GM12875 (cell line): ENCODE results near the gene NOBOX.
"Not testable (repeated sequence)": the region's sequence is repeated elsewhere in the genome, so short reads cannot be mapped to it uniquely, and the experiment has no call there.

ENCODE experiments used
- H3K4me3 ChIP-seq: one replicate; pipeline ENCODE4 v1.5.1; 2011; ENCODE audit warnings: low read depth, low read length, control low read depth
- TF ChIP-seq, protein P1 (sequence below): IDR thresholded peaks from 2 replicates; pipeline ENCODE4 v1.5.1; 2011; ENCODE audit warnings: low read depth, mild to moderate bottlenecking, control low read depth, inconsistent platforms, low read length, moderate library complexity, borderline replicate concordance; ENCODE audit not compliant: insufficient read depth

The NOBOX gene

DNA sequence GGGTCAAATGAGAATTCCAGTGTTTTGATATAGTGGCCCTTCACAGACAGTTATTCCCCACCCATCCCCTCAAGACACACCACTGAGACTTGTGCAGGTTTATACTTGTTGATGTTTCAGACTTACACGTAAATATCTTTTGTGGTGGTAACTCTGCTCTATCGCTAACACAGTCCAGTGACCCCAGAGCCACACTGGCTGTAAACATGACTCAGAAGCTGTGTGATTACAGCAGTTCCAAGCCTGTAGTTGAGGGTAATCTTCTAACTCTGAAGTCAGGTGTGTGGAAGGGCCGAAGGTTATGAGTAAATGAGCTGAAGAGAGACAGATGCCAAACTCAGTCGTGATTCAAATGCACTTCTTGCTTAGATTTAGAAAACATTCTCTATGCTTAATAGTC is 19.4 kb downstream of the NOBOX start:
- no peak overlapping the region for H3K4me3 ChIP-seq
- TF ChIP-seq, protein P1, sequence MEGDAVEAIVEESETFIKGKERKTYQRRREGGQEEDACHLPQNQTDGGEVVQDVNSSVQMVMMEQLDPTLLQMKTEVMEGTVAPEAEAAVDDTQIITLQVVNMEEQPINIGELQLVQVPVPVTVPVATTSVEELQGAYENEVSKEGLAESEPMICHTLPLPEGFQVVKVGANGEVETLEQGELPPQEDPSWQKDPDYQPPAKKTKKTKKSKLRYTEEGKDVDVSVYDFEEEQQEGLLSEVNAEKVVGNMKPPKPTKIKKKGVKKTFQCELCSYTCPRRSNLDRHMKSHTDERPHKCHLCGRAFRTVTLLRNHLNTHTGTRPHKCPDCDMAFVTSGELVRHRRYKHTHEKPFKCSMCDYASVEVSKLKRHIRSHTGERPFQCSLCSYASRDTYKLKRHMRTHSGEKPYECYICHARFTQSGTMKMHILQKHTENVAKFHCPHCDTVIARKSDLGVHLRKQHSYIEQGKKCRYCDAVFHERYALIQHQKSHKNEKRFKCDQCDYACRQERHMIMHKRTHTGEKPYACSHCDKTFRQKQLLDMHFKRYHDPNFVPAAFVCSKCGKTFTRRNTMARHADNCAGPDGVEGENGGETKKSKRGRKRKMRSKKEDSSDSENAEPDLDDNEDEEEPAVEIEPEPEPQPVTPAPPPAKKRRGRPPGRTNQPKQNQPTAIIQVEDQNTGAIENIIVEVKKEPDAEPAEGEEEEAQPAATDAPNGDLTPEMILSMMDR, result no peak

DNA sequence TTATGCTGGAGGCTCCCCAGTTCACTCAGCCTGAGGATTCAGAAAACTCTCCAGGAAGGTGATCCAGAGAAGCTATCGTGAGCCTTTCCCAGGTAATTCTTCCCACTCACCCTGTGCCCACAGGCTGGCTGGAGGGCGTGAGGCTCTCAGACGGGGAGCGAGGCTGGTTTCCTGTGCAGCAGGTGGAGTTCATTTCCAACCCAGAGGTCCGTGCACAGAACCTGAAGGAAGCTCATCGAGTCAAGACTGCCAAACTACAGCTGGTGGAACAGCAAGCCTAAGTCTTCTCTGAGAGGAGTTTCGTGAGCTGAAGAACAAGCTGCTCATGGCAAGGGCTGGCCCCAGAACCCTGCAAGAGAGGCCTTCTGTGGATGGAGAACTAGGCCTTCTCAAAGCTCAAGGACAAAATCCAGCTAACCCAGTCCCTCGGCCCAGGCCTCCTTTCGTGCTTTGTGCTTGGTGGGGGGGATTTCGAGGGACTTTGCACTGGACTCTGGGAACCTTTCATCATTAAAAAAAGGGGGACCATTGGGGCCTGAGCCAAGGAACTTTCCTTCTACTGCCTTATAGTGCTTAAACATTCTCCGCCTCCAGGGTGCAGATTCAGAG is 23.6 kb downstream of the NOBOX start:
- no peak overlapping the region for H3K4me3 ChIP-seq
- TF ChIP-seq, protein P1, result no peak

DNA sequence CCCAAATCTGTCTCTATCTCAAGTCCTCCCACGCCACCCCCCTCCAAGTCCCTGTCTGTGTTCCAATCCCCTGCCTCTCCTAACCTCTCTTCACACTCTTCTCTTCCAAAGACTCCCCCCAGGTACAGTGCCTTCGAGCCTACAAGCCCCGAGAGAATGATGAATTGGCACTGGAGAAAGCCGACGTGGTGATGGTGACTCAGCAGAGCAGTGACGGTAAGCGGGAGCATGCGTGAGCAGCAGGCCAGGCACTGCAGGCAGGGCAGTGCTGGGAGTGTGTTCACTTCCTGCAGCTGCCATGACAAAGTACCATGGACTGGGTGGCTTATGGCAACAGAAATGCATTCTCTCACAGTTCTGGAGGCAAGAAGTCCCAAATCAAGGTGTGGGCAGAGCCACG is 24.8 kb downstream of the NOBOX start:
- H3K4me3 ChIP-seq, result no peak overlapping the region
- TF ChIP-seq, protein P1, result no peak

DNA sequence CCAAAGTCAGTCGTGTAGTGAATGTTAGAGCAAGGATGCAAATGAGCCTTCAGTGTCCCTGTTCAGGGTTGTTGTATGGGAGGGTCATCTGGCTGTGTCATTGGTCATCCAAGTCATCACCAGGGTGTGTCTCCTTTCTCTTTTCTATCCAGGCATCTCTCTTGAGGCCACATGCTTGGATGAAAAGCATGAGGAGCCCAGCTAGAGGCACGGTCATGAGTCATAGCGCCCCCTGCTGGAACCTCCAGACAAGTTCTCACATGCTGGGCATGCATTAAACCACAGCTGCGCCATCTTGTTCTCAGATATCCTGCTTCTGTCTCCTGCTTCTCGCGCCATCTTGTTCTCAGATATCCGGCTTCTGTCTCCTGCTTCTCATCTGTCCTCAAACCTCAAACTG is 34.3 kb downstream of the NOBOX start:
- not testable (repeated sequence) for H3K4me3 ChIP-seq

DNA sequence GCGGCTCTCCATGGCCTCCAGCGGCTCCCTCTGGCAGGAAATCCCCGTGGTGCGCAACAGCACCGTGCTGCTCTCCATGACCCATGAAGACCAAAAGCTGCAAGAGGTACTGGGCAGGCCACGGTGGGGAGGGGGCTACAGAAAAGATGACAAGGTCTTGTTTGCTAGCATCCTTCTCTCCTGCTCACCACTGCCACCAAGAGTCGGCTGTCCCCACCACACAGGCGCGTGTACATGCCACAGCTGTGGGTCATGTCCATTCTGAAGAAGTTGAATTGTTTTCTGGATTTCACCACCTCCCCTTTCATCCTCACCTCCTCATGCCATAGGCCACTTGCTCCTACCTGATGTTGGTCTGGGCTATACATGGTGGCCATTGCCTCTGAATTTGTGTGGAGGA is 36.2 kb downstream of the NOBOX start:
- H3K4me3 ChIP-seq, result not testable (repeated sequence)

DNA sequence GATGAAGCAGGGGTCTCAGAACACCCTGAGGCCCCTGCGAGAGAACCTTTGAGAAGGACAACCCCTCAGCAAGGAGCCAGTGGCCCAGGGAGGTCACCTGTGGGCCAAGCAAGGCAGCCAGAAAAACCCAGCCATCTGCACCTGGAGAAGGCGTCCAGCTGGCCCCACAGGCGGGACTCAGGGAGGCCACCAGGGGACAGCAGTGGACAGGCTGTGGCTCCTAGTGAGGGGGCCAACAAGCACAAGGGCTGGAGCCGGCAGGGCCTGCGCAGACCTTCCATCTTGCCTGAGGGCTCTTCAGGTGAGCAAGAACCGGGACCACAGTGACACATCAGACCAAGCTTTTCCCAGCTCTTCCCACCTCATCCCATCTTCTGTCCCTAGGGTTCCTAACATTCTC is 38.0 kb downstream of the NOBOX start:
- H3K4me3 ChIP-seq, result not testable (repeated sequence)

DNA sequence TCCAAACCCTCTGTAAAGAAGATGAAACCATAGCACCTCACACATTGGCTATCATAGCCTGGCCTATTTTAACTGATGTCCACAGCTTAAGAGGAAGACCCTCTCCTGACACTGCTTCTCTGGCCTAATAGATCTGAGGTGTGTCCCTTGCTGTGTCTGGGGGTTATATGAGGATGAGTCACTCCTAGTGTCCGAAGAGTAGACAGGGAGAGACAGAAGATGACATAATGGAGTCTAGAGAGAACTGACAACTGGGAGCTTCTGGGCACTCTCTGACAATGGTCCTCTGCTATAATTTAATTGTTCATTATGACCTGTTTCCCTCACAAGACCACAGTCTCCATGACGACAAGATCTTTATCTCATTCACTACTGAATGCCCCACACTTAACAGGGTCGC is 41.4 kb downstream of the NOBOX start:
- H3K4me3 ChIP-seq, result not testable (repeated sequence)

DNA sequence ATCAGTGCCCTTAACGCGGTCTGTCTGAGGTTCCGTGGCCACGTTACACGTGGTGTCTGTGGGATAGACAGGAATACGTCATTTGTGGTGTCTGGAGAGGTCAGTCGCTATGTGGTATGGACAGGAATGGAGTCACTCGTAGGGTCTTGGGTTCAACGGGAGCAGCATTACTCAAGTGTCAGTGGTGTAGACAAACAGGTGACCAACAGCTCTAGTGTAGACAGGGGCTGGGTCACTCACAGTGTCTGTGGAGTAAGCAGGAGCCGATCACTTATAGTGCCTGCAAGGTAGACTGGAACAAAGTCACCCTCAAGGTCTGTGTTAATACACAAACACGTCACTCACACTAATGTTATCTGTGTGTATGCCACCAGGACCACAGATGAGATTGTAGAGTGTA is 46.6 kb downstream of the NOBOX start:
- H3K4me3 ChIP-seq, result not testable (repeated sequence)

DNA sequence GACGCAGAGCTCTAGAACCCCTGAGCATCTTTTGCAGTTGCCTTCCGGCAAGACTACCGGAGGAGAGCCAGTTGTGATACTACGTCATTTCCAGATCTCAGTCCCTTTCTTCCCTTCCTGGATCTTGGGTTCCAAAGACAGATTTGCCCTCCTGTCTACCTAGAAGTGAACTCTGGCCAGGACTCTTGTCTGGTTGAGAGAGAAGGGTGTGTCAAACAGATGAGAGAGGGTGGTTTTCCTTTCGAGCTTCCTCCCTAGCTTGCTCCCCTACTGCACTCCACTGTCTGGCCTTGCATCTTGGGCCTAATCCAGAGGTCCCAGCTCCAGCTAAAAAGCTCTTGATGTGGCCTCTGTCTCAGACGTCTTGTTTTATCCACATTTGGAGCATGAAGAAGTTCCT is 47.3 kb downstream of the NOBOX start:
- H3K4me3 ChIP-seq, result not testable (repeated sequence)

DNA sequence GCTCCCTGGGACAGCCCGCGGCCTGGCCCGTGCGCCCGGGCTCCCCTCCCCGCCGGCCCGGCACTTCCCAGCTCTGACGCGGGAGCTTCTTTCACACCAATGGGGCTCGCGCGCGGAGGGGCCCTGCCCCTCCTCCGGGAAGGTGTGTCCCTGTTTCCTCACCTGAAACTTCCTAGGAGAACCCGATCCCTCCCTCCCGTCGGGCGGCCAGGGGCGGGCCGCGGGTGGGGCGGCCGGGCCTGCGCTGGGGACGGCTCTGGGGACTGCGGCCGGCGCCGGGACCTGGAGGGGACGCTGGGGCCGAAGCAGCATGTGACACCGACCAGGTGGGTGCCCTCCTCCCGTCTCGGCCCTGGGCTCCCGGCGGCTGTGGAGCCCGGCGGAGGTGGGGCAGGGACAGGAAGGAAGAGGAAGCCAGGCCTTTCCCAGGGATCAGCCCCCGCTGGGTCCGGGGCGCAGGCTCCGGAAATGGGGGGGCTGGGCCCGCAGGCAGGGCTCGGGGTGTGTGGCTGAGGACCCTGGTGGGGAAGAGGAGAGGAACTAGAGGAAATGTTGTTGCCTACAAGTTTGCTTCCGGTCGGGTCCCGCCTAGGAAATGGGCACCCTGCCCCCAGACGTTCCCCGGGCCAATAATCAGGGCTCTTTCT is 48.2 kb downstream of the NOBOX start, which contains the start of gene ARHGEF5:
ARHGEF5 (plus strand) TSS at position 227 of the 647 bp plus-strand sequence. CDS start 7,268 bp downstream, outside the sequence.
- not testable (repeated sequence) for H3K4me3 ChIP-seq

DNA sequence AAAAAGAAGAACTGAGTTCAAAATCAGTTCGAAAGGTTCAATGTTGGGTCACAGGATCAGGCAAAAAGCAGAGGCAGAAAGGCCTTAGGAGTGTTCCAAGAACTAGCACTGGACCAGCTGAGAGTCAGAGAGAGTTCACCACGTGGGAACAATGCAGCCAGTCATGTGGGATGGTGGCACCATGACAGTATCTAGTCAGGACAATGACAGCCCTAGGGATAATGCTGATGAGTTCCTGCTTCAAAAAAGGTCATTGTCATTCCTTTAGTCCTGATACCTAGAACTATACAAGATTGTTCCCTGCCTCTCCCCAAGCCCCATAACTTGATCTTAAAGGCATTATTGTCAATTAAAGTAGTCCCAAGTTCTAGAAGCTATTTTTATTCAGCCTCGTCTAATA is 51.8 kb downstream of the NOBOX start:
- not testable (repeated sequence) for H3K4me3 ChIP-seq

DNA sequence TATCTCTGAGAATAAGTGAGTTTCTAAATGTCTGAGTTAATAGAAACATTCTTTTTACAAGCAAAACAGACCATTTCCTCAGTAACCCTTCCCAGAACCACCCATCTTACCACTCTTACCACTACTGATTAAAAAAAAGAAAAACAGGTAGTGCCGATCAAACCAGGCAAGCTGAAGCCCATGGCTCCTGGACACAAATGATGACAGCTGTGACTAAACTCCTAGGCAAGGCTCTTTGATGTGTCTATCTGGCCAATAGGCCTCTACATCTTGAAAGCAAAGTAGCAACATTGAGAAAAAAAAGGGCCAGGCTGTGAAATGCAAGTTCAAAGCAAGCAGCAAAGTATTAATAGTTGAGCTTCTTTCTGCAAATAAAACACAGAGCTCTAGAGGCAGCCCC is 54.9 kb downstream of the NOBOX start:
- not testable (repeated sequence) for H3K4me3 ChIP-seq
